Progenitor cell of endocrine pancreas (in vitro differentiated cells): ENCODE measurements around the gene NGF. TPM values are rescaled to one million over a fixed set of nuclear protein-coding genes. Genes with fewer than 3 reads are reported as not detected.

Experiments
- DNase-seq: peaks from one replicate; pipeline ENCODE4 v3.0.0; 2021; ENCODE audit warnings: low spot score; ENCODE audit not compliant: unreplicated experiment
- H3K27ac Mint-ChIP-seq: 2 replicates; pipeline ENCODE4 v1.8.0; 2021; ENCODE audit warnings: mild to moderate bottlenecking, moderate library complexity, mixed read lengths
- H3K27me3 Mint-ChIP-seq: 2 replicates; pipeline ENCODE4 v1.8.0; 2021; ENCODE audit warnings: mixed read lengths
- H3K36me3 Mint-ChIP-seq: 2 replicates; pipeline ENCODE4 v1.8.0; 2022; ENCODE audit warnings: mixed read lengths; ENCODE audit not compliant: insufficient read depth
- H3K4me1 Mint-ChIP-seq: 2 replicates; pipeline ENCODE4 v1.8.0; 2021; ENCODE audit warnings: low read depth, mixed read lengths
- H3K4me3 Mint-ChIP-seq: 2 replicates; pipeline ENCODE4 v1.8.0; 2021; ENCODE audit warnings: low read depth, mild to moderate bottlenecking, moderate library complexity, mixed read lengths
- H3K9me3 Mint-ChIP-seq: 2 replicates; pipeline ENCODE4 v1.8.0; 2021; ENCODE audit warnings: low read depth, mixed read lengths
- total RNA-seq: library from RNA; stranded (reverse); gene quantifications from 2 replicates; pipeline ENCODE4 v1.2.1, GENCODE V29; 2021
- TF ChIP-seq, protein P1 (sequence below): fragments of 200-600 bp; sonication (generic); IDR thresholded peaks from one replicate; pipeline ENCODE4 v1.5.0; 2021; ENCODE audit warnings: antibody characterized with exemption, mild to moderate bottlenecking; ENCODE audit not compliant: unreplicated experiment

The NGF gene
- total RNA-seq, 1 donor from 2014 or later: 2.2 TPM

DNA sequence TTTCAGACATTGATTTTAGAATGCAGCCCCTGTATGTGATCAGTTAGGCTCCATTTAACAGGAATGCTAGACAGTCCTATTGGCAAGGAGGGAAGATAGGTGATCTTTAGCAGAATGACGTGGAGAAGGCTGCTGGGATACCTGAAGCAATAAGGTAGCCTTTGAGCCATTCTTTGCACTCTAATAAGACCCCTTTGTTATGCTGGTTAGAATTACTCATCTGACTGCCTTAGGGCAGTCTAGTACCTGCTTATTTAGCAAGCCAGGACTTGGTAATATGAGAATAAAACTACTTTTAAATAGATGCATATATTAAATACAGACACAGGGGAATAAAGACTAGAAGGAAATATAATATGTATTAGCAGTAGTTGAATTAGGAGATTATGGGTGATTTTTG, 29.1 kb downstream of the NGF start:
- DNase-seq: no peak
- Mint-ChIP-seq H3K4me1 (no peaks in the 10 kb centered on the region), H3K27me3 (peaks cover 4% of the 10 kb centered on the region), H3K27ac (no peak overlapping the region), H3K36me3 (no peaks in the 10 kb centered on the region), H3K9me3 (no peaks in the 10 kb centered on the region), H3K4me3 (no peak overlapping the region)
- TF ChIP-seq, protein P1, sequence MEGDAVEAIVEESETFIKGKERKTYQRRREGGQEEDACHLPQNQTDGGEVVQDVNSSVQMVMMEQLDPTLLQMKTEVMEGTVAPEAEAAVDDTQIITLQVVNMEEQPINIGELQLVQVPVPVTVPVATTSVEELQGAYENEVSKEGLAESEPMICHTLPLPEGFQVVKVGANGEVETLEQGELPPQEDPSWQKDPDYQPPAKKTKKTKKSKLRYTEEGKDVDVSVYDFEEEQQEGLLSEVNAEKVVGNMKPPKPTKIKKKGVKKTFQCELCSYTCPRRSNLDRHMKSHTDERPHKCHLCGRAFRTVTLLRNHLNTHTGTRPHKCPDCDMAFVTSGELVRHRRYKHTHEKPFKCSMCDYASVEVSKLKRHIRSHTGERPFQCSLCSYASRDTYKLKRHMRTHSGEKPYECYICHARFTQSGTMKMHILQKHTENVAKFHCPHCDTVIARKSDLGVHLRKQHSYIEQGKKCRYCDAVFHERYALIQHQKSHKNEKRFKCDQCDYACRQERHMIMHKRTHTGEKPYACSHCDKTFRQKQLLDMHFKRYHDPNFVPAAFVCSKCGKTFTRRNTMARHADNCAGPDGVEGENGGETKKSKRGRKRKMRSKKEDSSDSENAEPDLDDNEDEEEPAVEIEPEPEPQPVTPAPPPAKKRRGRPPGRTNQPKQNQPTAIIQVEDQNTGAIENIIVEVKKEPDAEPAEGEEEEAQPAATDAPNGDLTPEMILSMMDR: no peak

- Mint-ChIP-seq H3K36me3 (no peaks in the 10 kb centered on the region), H3K4me1 (no peaks in the 10 kb centered on the region), H3K4me3 (no peak overlapping the region), H3K27ac (no peak overlapping the region), H3K9me3 (no peaks in the 10 kb centered on the region), H3K27me3 (peaks cover 4% of the 10 kb centered on the region)
- TF ChIP-seq, protein P1: no peak
- DNase-seq: no peak
Observed at GRCh38 chr1:115307661-115308060, 30.4 kb downstream of the NGF start.

DNA sequence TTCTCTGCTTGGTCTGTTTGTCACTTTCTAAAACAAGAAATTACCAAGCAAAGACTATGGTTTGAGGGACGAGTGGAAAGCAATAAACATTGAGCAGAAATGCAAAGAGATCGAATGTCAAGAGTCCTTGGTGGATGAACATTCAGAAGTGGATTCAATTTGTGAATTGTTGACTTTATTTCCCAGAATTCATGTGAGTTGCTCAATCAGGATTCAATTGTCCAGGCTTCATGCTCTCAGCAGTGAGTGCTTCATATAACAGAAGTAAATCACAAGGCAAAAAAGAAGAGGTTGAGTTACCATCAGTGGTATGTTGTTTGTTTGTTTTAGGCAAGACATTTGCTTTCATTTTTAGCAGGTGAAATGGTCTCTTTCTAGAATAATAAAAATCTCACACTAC, 31.9 kb downstream of the NGF start:
- Mint-ChIP-seq H3K27me3 (peaks cover 4% of the 10 kb centered on the region), H3K9me3 (no peaks in the 10 kb centered on the region), H3K4me1 (no peaks in the 10 kb centered on the region), H3K36me3 (no peaks in the 10 kb centered on the region), H3K27ac (no peak overlapping the region), H3K4me3 (no peak overlapping the region)
- DNase-seq: no peak
- TF ChIP-seq, protein P1: no peak

DNA sequence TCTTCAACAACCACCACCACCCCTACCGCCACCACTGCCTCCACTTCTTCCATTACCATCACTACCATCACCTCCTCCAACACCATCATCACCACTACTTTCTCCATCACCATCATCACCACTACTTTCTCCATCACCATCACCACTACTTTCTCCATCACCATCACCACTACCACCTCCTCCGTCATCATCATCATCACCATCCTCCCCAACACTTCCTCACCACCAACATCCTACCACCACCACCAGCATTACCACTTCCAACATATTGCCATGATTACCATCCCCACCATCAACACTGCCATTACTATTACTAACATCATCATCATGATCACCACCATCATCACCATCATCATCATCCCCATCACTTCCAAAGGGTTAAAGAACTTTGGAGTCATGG, 34.7 kb downstream of the NGF start:
- TF ChIP-seq, protein P1: no peak

DNA sequence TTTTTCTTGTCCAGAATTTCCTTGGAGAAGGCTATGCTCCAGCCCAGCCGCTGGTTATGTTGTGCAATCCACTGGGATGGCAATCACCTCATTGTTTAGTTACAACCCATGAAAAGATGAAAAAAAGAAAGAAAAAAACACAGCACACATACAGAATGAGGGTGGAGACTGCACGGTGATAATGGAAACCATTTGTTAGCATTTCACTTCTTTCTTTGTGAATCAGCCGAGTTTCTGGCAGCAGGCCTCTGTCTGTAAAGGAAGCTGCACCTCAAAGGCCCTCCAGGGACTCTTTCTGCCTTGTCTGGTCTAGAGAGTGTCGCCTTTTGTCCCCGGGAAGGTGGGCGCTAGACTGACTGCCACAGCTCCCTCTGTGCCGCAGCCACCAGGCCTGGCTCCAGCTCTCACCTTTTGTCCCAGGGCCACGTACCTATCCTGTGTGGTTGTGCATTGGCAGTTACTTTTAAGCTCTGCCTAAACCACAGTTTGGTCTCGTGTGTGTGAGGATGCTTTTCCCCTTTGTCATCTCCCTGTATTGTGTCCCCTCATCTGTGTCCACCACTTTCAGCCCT, 35.6 kb downstream of the NGF start:
- no peak for DNase-seq
- Mint-ChIP-seq H3K27ac (no peak overlapping the region), H3K9me3 (no peaks in the 10 kb centered on the region)

More for the DNA sequence above, 34.7 kb downstream of the NGF start:
- DNase-seq: no peak
- H3K4me1 Mint-ChIP-seq: peaks cover 4% of the 10 kb centered on the region
- no peak overlapping the region for H3K4me3 Mint-ChIP-seq
- H3K9me3 Mint-ChIP-seq: no peaks in the 10 kb centered on the region
- no peaks in the 10 kb centered on the region for H3K36me3 Mint-ChIP-seq
- H3K27ac Mint-ChIP-seq: no peak overlapping the region
- H3K27me3 Mint-ChIP-seq: peaks cover 4% of the 10 kb centered on the region

More for the DNA sequence above, 35.6 kb downstream of the NGF start:
- Mint-ChIP-seq H3K27me3 (peaks cover 4% of the 10 kb centered on the region), H3K4me3 (no peak overlapping the region), H3K4me1 (peaks cover 6% of the 10 kb centered on the region), H3K36me3 (no peaks in the 10 kb centered on the region)
- TF ChIP-seq, protein P1: no peak
